Measurements from ENCODE around the gene PCSK6.

Gene PCSK6

DNA sequence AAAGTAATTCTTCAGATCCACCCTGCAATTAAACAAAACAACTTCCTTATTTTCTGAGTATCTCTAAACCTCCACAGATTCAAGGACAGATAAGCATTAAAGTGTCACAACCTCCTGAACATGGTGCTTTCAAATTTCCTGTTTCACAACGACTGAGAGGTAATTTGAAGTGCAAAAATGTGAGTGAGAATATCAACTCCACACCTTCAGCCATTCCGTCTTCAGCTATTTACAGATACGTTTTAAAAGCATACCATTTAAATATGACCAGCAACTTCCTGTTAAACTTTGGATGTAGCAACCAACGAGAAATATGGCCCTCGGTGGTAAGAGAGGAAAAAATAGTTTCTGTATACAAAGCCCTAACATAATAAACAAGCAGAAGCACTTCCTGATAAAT is 32.1 kb upstream of the PCSK6 start:
- TF ChIP-seq CTCF (IDR thresholded peaks at IDR 0.05) = no peak

GRCh38 chr15:101521069-101521468 is 31.6 kb upstream of the PCSK6 start:
- no peak for TF ChIP-seq CTCF (IDR thresholded peaks at IDR 0.05)

DNA sequence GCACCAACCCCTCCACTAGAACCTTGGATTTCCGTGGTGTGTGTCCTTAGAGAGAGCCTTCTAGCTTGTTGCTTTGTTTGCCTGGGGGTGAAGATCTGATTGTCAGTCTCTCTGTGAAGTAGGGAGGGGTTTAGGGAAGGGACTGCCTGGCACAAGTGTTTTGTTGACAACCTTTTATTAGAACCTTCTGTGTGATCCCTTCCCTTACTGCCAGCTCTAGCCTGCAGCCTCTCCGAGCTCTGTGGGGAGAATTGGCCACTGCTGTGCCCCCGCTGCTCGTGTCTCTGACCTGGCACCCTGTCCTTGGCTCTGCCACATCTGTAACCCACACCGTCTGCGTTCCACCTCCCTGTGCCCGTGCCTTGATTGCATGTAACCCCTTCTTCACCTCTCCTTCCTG is 30.9 kb upstream of the PCSK6 start:
- TF ChIP-seq CTCF (IDR thresholded peaks at IDR 0.05) = no peak

DNA sequence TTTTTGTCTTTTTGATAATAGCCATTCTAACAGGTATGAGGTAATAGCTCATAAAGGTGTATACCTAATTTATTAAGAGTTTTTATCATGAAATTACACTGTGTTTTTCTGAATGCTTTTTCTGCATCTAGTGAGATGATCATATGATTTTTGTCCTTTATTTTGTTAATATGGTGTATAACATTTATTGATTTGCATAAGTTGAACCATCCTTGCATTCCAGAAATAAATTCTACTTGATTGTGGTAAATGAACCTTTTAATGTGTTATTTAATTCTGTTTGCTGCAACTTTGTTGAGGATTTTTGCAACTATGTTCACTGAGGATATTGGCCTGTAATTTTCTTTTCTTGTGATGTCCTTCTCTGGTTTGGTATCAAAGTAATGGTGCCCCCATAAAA is 28.0 kb upstream of the PCSK6 start:
- TF ChIP-seq CTCF (IDR thresholded peaks at IDR 0.05) = no peak

DNA sequence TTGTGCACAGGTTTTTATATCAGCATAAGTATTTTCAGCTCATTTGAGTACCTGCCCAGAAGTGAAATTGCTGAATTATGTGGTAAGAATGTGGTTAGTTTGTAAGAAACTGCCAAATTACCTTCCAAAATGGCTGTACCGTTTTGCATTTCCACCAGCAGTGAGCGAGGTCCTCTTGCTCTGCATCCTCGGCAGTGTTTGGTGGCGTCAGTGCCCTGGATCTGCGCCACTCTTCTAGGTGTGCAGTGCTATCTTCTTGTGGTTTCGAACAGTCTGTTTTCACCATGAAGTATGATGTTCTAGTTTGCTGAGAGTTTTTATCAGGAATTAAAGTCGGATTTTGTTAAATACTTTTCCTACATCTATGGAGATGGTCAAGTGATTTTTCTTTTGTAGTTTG is 24.8 kb upstream of the PCSK6 start:
- TF ChIP-seq CTCF (IDR thresholded peaks at IDR 0.05) = no peak

- TF ChIP-seq CTCF (IDR thresholded peaks at IDR 0.05) = no peak
Observed at GRCh38 chr15:101511717-101512116, 22.2 kb upstream of the PCSK6 start.

DNA sequence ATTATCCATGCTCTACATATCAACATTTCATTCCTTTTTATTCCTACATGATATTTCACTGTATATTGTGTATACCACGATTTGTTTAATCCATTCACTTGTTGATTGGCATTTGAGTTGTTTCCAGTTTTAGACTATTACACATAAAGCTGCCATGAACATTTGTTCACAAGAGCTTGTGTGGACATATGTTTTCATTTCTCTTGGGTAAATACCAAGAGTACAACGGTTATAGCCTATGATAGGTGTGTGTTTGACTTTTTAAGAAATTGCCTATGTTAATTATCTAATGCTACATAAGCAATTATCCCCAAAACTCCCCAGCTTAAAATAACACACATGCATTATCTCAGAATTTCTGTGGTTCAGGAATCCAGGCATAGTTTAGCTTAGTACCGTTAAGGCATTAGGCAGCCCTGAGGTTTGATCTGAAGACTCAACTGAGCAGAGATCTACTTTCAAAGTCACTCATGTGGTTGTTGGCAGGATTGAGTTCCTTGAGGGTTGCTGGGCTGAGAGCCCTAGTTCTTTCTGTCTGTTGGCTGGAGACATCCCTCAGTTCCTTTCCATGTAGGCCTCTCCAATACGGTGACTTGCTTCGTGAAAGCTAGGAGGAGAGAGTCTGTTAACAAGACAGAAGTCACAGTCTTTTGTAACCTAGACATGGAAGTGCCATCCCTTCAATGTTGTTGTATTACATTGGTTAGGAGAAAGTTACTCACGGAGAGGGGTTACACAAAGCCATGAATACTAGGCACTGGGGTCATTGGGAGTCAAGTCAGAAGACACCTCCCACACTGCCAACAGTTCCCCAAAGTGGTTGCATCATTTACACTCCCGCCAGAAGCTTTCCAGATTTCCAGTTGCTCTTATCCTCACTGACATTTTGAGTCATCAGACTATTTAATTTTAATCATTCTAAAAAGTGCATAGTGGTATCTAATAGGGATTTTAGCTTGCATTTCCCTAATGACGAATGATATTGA is 21.0 kb upstream of the PCSK6 start:
- no peak for TF ChIP-seq CTCF (IDR thresholded peaks at IDR 0.05)

Measured in LNCAP (cell line).